Esophagus (tissue), 2 donors: Measurements from ENCODE around the gene APMAP. TPM values are rescaled to one million over a fixed set of nuclear protein-coding genes. Genes with fewer than 3 reads are reported as not detected.

ENCODE experiments used
- H3K27ac ChIP-seq, 2 donors: one replicate each; pipeline ENCODE4 v1.5.1; 2013; ENCODE audit warnings: low read depth in 2 of 2, mild to moderate bottlenecking in 2 of 2, inconsistent platforms in 1 of 2, low read length in 1 of 2, moderate library complexity in 1 of 2
- H3K27me3 ChIP-seq, 2 donors: one replicate each; pipeline ENCODE4 v1.6.1; 2013; ENCODE audit warnings: low read length in 2 of 2, control low read depth in 1 of 2, mild to moderate bottlenecking in 1 of 2; ENCODE audit not compliant: insufficient read depth in 2 of 2, control insufficient read depth in 1 of 2
- H3K36me3 ChIP-seq, 2 donors: one replicate each; pipeline ENCODE4 v1.6.1; 2013; ENCODE audit warnings: low read length in 1 of 2; ENCODE audit not compliant: control insufficient read depth in 2 of 2, insufficient read depth in 2 of 2
- H3K4me1 ChIP-seq, 2 donors: one replicate each; pipeline ENCODE4 v1.6.1; 2013; ENCODE audit warnings: low read length in 1 of 2; ENCODE audit not compliant: control insufficient read depth in 2 of 2, insufficient read depth in 2 of 2
- H3K4me3 ChIP-seq, 2 donors: one replicate each; pipeline ENCODE4 v1.5.1; 2013; ENCODE audit warnings: low read length in 2 of 2, mild to moderate bottlenecking in 2 of 2, low read depth in 1 of 2, moderate library complexity in 1 of 2
- H3K9me3 ChIP-seq, 2 donors: one replicate each; pipeline ENCODE4 v1.6.1; 2013; ENCODE audit warnings: mild to moderate bottlenecking in 2 of 2, low read depth in 1 of 2, low read length in 1 of 2, moderate library complexity in 1 of 2; ENCODE audit not compliant: control insufficient read depth in 2 of 2, insufficient read depth in 1 of 2
- WGBS, 2 donors: extraction: QIAGEN DNeasy Blood & Tissue Kit; methylation state at CpG; one replicate each; pipeline ENCODE4 v1.1.7; 2013; 5-methylcytosine and 5-hydroxymethylcytosine counted together
- polyA plus RNA-seq, 2 donors: library from polyadenylated mRNA; stranded (reverse); fragments of 200-250 nt; gene quantifications; one replicate each; pipeline ENCODE4 v1.2.3, GENCODE V29; 2013
- donor health status: healthy with polysubstance abuse.
- donor health status: Bipolar disorder and iron deficiency.

APMAP gene
- polyA plus RNA-seq, 2 donors = 9.6 to 20.5 TPM

DNA sequence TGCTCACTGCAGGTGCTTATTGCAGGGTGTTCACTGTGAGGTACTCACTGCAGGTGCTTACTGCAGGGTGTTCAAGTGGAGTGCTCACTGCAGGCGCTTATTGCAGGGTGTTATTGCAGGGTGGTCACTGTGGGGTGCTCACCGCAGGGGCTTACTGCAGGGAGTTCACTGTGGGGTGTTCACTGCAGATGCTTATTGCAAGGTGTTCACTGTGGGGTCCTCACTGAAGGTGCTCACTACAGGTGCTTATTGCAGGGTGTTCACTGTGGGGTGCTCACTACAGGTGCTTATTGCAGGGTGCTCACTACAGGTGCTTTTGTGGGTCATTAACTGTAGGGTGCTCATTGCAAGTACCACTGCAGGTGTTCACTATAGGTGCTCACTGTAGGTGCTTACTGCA, 20.2 kb downstream of the APMAP start:
- Histone ChIP-seq H3K9me3 (no peaks in the 10 kb centered on the region), H3K4me1 (no peaks in the 10 kb centered on the region), H3K27ac (no peak overlapping the region), H3K27me3 (no peaks in the 10 kb centered on the region), H3K4me3 (no peak overlapping the region), H3K36me3 (peaks cover 6 to 43% of the 10 kb centered on the region in 2 donors)
- WGBS, 2 donors = 97 to 100% methylated on average over 2 of the region's 2 CpGs

- H3K9me3 ChIP-seq = no peaks in the 10 kb centered on the region
- WGBS, 2 donors = 83 to 91% methylated on average over 6 of the region's 6 CpGs
- H3K27me3 ChIP-seq = no peaks in the 10 kb centered on the region
- H3K4me1 ChIP-seq = no peaks in the 10 kb centered on the region
- H3K36me3 ChIP-seq = peaks cover 6 to 46% of the 10 kb centered on the region in 2 donors
- no peak overlapping the region for H3K4me3 ChIP-seq
- no peak overlapping the region for H3K27ac ChIP-seq
These were observed 21.0 kb downstream of the APMAP start for GRCh38 chr20:24971376-24972101.

- Histone ChIP-seq H3K4me1 (no peaks in the 10 kb centered on the region), H3K27ac (no peak overlapping the region), H3K27me3 (no peaks in the 10 kb centered on the region), H3K4me3 (no peak overlapping the region), H3K36me3 (peaks cover 6 to 46% of the 10 kb centered on the region in 2 donors), H3K9me3 (no peaks in the 10 kb centered on the region)
- WGBS, 2 donors = 89 to 92% methylated on average over 8 of the region's 8 CpGs
These were observed 21.8 kb downstream of the APMAP start for GRCh38 chr20:24970754-24971153.

- H3K9me3 ChIP-seq = no peaks in the 10 kb centered on the region
- peaks cover 6 to 50% of the 10 kb centered on the region in 2 donors for H3K36me3 ChIP-seq
- H3K27me3 ChIP-seq = no peaks in the 10 kb centered on the region
- 95 to 96% methylated on average over 5 of the region's 5 CpGs for WGBS, 2 donors
- no peak overlapping the region for H3K4me3 ChIP-seq
- no peak overlapping the region for H3K27ac ChIP-seq
- H3K4me1 ChIP-seq = no peaks in the 10 kb centered on the region
These were observed 22.5 kb downstream of the APMAP start for GRCh38 chr20:24970030-24970553.

DNA sequence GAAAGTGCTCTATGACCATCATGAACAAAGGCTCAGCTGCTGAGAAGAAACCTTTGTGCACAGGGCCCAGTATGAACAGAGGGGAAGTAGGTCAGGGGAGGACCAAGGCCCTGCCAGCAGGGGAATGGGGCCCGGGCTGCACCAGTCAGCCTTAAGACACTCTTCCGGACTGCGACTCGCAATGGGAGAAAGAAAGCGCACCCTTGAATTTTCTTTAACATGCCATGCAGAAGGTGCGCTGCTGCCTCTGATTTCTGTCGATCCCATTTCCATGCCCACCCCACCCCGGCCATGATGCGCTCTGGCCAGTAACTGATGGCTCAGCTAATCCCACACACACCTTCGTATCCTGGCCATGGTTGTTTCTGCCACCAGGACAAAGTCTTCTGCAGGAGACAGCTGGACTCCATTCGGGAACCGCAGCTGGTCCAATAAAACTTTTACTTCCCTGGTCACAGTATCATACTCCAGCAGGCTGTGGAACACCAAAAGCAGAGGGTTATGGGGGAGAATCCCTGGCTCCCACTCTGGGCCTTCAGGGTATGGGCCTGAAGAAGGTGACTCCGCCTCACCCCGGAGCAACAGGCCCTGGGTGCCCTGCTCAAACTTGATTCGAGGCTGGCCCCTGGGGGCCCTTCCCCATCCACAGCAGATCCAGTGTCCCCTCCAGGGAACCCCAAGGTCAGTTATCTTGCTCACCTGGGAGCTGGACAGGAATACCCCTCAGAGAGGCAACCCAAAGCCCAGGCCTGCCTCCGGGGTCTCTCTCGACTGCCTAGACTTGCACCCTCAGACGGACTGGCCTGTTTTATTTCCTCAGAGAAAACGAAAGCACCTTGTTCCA, 23.1 kb downstream of the APMAP start:
- Histone ChIP-seq H3K27ac (no peak overlapping the region), H3K4me3 (no peak overlapping the region), H3K27me3 (no peaks in the 10 kb centered on the region), H3K9me3 (no peaks in the 10 kb centered on the region), H3K4me1 (no peaks in the 10 kb centered on the region), H3K36me3 (peaks cover 6 to 50% of the 10 kb centered on the region in 2 donors)
- WGBS, 2 donors = 92 to 95% methylated on average over 19 of the region's 19 CpGs

- H3K36me3 ChIP-seq = peaks cover 9 to 60% of the 10 kb centered on the region in 2 donors
- no peak overlapping the region for H3K27ac ChIP-seq
- WGBS, 2 donors = 80 to 88% methylated on average over 5 of the region's 5 CpGs
These were observed 24.2 kb downstream of the APMAP start for GRCh38 chr20:24968278-24968800.

DNA sequence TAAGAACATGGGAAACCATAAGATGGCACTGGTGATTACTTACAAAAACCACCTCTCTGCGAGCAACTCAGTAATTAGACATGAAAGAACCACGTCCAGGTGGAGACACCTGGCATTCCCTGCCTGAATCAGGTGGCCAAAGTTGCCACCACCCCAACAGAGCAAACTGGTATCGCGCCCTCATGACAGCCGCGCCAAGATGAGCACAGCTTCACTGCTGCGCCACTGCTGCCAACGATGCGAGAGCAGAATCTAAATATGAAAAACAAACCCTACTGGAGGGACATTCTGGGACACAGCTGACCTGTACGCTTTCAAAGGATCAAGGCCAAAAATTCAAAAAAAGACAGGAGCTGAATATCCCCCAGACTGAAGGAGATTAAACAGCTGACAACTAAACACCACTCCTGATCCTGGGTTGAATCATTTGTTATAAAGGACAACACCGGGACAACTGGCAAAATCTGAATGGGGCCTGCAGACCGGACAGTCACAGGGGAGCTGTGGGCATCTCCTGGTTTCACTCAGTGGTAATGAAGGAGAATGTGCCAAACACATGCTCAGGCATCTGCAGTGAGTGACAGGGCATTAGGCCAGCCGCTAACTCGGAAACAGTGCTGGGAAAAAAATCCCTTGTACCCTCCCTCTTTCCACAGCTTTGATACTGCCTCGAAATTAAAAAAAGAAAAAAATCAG, 26.1 kb downstream of the APMAP start:
- H3K4me3 ChIP-seq = no peak overlapping the region
- WGBS, 2 donors = 91 to 92% methylated on average over 15 of the region's 15 CpGs
- no peak overlapping the region for H3K27ac ChIP-seq
- H3K36me3 ChIP-seq = peaks cover 6 to 47% of the 10 kb centered on the region in 2 donors
- H3K9me3 ChIP-seq = no peaks in the 10 kb centered on the region
- H3K4me1 ChIP-seq = no peaks in the 10 kb centered on the region
- no peaks in the 10 kb centered on the region for H3K27me3 ChIP-seq

More at GRCh38 chr20:24968278-24968800, 24.2 kb downstream of the APMAP start:
- Histone ChIP-seq H3K9me3 (no peaks in the 10 kb centered on the region), H3K4me1 (no peaks in the 10 kb centered on the region), H3K4me3 (no peak overlapping the region), H3K27me3 (no peaks in the 10 kb centered on the region)

GRCh38 chr20:24965065-24965919, 27.3 kb downstream of the APMAP start:
- WGBS, 2 donors = 82 to 88% methylated on average over 7 of the region's 7 CpGs
- Histone ChIP-seq H3K4me3 (no peak overlapping the region), H3K27me3 (no peaks in the 10 kb centered on the region), H3K9me3 (no peaks in the 10 kb centered on the region), H3K4me1 (no peaks in the 10 kb centered on the region), H3K27ac (no peak overlapping the region), H3K36me3 (peaks cover 6 to 42% of the 10 kb centered on the region in 2 donors)
